HepG2 (cell line): Measurements from ENCODE around the gene MCAT. TPM values are rescaled to one million over a fixed set of nuclear protein-coding genes. Genes with fewer than 3 reads are reported as not detected.

Experiments used
- IKZF1 ChIP-seq: fragments of 450-650 bp; IDR thresholded peaks from 2 replicates; pipeline ENCODE4 v1.7.1; 2016
- KDM5A ChIP-seq: fragments of 200-600 bp; sonication (generic); IDR thresholded peaks from 2 replicates; pipeline ENCODE4 v1.7.0; 2018; ENCODE audit warnings: antibody characterized with exemption, mild to moderate bottlenecking, low read length, borderline replicate concordance
- MTF1 ChIP-seq: sonication (generic); formaldehyde crosslinking; IDR thresholded peaks from 2 replicates; pipeline ENCODE4 v1.5.0; 2020; ENCODE audit warnings: missing genetic modification reagents
- ONECUT2 ChIP-seq: sonication (generic); formaldehyde crosslinking; IDR thresholded peaks from 2 replicates; pipeline ENCODE4 v1.4.0; 2020; ENCODE audit warnings: missing genetic modification reagents
- POLR2G ChIP-seq: fragments of 200-400 bp; formaldehyde crosslinking; IDR thresholded peaks from 2 replicates; pipeline ENCODE4 v1.6.1; 2018; ENCODE audit warnings: mild to moderate bottlenecking, low read depth, low read length, moderate library complexity
- RCOR2 ChIP-seq: IDR thresholded peaks from 2 replicates; pipeline ENCODE4 v1.6.1; 2016; ENCODE audit warnings: missing biosample characterization, missing genetic modification reagents
- REXO4 ChIP-seq: sonication (generic); formaldehyde crosslinking; IDR thresholded peaks from 2 replicates; pipeline ENCODE4 v1.8.0; 2022; ENCODE audit warnings: missing genetic modification reagents, mild to moderate bottlenecking, borderline replicate concordance
- SRF ChIP-seq: IDR thresholded peaks from 2 replicates; pipeline ENCODE4 v1.6.1; 2011; ENCODE audit warnings: mild to moderate bottlenecking, low read depth, low read length, moderate library complexity
- ZBTB20 ChIP-seq: sonication (generic); formaldehyde crosslinking; IDR thresholded peaks from 2 replicates; pipeline ENCODE4 v1.8.1; 2023; ENCODE audit warnings: missing genetic modification reagents, low read depth, mild to moderate bottlenecking, borderline replicate concordance
- ZNF614 ChIP-seq: IDR thresholded peaks from 2 replicates; pipeline ENCODE4 v1.6.1; 2018; ENCODE audit warnings: missing biosample characterization, missing genetic modification reagents, inconsistent platforms, borderline replicate concordance
- ZNF83 ChIP-seq: sonication (generic); formaldehyde crosslinking; IDR thresholded peaks from 2 replicates; pipeline ENCODE4 v1.4.0; 2020; ENCODE audit warnings: missing genetic modification reagents, mild to moderate bottlenecking, borderline replicate concordance
- polyA plus RNA-seq, 8 experiments: library from polyadenylated mRNA; depleted of rRNA in 3 of 8; stranded (reverse) in 7 of 8; unstranded in 1 of 8; fragments of >200 nt; fragmentation: Illumina TruSeq in 4 of 8; extraction: Trizol in 4 of 8; gene quantifications; 2 replicates each; pipeline versions ENCODE4 v1.2.1 to v1.2.3, GENCODE V29; 2011 to 2016; ENCODE audit warnings: low read depth in 4 of 8, missing spikeins in 1 of 8, mixed read lengths in 1 of 8; ENCODE audit not compliant: insufficient read depth in 1 of 8
- total RNA-seq, 5 experiments: library from RNA; depleted of rRNA; stranded (reverse); fragments of >200 nt; fragmentation: Illumina TruSeq; extraction: Trizol; gene quantifications; 2 replicates each; pipeline ENCODE4 v1.2.3, GENCODE V29; 2016; ENCODE audit warnings: low read depth in 1 of 5
- TF ChIP-seq, protein P1 (sequence below): sonication (generic); formaldehyde crosslinking; IDR thresholded peaks from 2 replicates; pipeline ENCODE4 v1.5.0; 2020; ENCODE audit warnings: missing genetic modification reagents
- TF ChIP-seq, protein P2 (sequence below): sonication (generic); formaldehyde crosslinking; IDR thresholded peaks from 2 replicates; pipeline ENCODE4 v1.4.0; 2020; ENCODE audit warnings: missing genetic modification reagents, borderline replicate concordance
- TF ChIP-seq, protein P3 (sequence below): sonication (generic); formaldehyde crosslinking; IDR thresholded peaks from 2 replicates; pipeline ENCODE4 v1.8.0; 2022; ENCODE audit warnings: missing genetic modification reagents, mild to moderate bottlenecking, borderline replicate concordance
- TF ChIP-seq, protein P4 (sequence below): sonication (generic); formaldehyde crosslinking; IDR thresholded peaks from 2 replicates; pipeline ENCODE4 v1.5.0; 2020; ENCODE audit warnings: mild to moderate bottlenecking, missing genetic modification reagents, borderline replicate concordance
- TF ChIP-seq, protein P5 (sequence below): sonication (generic); formaldehyde crosslinking; IDR thresholded peaks from 2 replicates; pipeline ENCODE4 v1.4.0; 2020; ENCODE audit warnings: missing genetic modification reagents, borderline replicate concordance

Gene MCAT
- total and polyA plus RNA-seq, 2 of the 13 experiments (the other 11 are each of a cell fraction or from before 2014, with no cell fraction given): 9.3 to 16.7 TPM

DNA sequence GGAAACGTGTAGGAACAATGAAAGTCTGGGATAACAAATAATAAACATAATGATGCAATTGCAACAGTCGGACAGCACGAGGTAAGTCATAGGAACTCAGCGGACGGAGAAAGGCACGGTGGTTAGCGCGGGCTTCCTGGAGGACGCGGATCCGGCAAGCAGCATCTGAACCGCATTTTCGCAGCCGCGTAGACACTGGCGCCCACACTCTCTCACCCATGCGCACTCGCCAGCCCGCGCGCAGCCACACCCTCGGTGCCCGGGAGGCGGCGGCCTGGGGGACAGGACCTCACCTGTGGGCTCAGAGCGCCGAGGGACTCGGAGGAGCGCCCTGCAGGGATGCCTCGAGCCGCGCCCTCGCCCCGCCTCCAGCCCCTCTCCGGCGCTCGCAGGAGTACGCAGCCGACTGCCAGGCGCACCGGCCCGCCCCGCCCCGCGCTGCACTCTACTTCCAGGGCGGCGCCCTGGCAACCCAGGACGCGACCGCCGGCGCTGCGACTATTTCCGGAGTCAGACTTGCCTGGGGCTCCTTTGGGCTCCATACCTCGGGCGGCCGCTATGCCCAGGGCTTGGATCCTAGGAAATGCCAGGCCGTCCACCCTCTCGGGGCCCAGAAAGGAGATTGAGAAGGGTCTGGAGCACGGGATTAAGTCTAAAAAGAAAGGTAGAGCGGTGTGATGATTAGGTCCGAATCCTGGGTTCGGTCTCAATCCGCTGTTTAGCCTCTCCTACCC is 54.0 kb downstream of the MCAT start, which contains the start of gene TTLL1 (continued):
- TF ChIP-seq, protein P1, sequence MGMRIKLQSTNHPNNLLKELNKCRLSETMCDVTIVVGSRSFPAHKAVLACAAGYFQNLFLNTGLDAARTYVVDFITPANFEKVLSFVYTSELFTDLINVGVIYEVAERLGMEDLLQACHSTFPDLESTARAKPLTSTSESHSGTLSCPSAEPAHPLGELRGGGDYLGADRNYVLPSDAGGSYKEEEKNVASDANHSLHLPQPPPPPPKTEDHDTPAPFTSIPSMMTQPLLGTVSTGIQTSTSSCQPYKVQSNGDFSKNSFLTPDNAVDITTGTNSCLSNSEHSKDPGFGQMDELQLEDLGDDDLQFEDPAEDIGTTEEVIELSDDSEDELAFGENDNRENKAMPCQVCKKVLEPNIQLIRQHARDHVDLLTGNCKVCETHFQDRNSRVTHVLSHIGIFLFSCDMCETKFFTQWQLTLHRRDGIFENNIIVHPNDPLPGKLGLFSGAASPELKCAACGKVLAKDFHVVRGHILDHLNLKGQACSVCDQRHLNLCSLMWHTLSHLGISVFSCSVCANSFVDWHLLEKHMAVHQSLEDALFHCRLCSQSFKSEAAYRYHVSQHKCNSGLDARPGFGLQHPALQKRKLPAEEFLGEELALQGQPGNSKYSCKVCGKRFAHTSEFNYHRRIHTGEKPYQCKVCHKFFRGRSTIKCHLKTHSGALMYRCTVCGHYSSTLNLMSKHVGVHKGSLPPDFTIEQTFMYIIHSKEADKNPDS (CRISPR knock-in tag): 0 out of 2 replicates have a peak, but pooled peaks have one; percentile 46
- TF ChIP-seq RCOR2 (CRISPR knock-in tag) (no peak), KDM5A (0 out of 2 replicates have a peak, but pooled peaks have one; percentile 5), ZNF83 (no peak), ZNF614 (CRISPR knock-in tag) (no peak; the same call in 1 of the 2 replicates), ONECUT2 (CRISPR knock-in tag) (no peak), POLR2G (peak; percentile 57; the same call in 1 of the 2 replicates), SRF (no peak), IKZF1 (no peak), ZBTB20 (no peak), REXO4 (CRISPR knock-in tag) (no peak), MTF1 (no peak)
- TF ChIP-seq, protein P2, sequence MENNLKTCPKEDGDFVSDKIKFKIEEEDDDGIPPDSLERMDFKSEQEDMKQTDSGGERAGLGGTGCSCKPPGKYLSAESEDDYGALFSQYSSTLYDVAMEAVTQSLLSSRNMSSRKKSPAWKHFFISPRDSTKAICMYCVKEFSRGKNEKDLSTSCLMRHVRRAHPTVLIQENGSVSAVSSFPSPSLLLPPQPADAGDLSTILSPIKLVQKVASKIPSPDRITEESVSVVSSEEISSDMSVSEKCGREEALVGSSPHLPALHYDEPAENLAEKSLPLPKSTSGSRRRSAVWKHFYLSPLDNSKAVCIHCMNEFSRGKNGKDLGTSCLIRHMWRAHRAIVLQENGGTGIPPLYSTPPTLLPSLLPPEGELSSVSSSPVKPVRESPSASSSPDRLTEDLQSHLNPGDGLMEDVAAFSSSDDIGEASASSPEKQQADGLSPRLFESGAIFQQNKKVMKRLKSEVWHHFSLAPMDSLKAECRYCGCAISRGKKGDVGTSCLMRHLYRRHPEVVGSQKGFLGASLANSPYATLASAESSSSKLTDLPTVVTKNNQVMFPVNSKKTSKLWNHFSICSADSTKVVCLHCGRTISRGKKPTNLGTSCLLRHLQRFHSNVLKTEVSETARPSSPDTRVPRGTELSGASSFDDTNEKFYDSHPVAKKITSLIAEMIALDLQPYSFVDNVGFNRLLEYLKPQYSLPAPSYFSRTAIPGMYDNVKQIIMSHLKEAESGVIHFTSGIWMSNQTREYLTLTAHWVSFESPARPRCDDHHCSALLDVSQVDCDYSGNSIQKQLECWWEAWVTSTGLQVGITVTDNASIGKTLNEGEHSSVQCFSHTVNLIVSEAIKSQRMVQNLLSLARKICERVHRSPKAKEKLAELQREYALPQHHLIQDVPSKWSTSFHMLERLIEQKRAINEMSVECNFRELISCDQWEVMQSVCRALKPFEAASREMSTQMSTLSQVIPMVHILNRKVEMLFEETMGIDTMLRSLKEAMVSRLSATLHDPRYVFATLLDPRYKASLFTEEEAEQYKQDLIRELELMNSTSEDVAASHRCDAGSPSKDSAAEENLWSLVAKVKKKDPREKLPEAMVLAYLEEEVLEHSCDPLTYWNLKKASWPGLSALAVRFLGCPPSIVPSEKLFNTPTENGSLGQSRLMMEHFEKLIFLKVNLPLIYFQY (CRISPR knock-in tag): no peak; the same call in 1 of the 2 replicates
- TF ChIP-seq, protein P3, sequence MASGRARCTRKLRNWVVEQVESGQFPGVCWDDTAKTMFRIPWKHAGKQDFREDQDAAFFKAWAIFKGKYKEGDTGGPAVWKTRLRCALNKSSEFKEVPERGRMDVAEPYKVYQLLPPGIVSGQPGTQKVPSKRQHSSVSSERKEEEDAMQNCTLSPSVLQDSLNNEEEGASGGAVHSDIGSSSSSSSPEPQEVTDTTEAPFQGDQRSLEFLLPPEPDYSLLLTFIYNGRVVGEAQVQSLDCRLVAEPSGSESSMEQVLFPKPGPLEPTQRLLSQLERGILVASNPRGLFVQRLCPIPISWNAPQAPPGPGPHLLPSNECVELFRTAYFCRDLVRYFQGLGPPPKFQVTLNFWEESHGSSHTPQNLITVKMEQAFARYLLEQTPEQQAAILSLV (CRISPR knock-in tag): no peak
- TF ChIP-seq, protein P4, sequence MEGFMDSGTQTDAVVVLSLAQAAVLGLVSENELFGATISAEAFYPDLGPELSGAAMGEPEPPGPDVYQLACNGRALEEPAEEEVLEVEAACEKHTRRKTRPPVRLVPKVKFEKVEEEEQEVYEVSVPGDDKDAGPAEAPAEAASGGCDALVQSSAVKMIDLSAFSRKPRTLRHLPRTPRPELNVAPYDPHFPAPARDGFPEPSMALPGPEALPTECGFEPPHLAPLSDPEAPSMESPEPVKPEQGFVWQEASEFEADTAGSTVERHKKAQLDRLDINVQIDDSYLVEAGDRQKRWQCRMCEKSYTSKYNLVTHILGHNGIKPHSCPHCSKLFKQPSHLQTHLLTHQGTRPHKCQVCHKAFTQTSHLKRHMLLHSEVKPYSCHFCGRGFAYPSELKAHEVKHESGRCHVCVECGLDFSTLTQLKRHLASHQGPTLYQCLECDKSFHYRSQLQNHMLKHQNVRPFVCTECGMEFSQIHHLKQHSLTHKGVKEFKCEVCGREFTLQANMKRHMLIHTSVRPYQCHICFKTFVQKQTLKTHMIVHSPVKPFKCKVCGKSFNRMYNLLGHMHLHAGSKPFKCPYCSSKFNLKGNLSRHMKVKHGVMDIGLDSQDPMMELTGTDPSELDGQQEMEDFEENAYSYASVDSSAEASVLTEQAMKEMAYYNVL (CRISPR knock-in tag): peak; percentile 76; the same call in 1 of the 2 replicates
- TF ChIP-seq, protein P5, sequence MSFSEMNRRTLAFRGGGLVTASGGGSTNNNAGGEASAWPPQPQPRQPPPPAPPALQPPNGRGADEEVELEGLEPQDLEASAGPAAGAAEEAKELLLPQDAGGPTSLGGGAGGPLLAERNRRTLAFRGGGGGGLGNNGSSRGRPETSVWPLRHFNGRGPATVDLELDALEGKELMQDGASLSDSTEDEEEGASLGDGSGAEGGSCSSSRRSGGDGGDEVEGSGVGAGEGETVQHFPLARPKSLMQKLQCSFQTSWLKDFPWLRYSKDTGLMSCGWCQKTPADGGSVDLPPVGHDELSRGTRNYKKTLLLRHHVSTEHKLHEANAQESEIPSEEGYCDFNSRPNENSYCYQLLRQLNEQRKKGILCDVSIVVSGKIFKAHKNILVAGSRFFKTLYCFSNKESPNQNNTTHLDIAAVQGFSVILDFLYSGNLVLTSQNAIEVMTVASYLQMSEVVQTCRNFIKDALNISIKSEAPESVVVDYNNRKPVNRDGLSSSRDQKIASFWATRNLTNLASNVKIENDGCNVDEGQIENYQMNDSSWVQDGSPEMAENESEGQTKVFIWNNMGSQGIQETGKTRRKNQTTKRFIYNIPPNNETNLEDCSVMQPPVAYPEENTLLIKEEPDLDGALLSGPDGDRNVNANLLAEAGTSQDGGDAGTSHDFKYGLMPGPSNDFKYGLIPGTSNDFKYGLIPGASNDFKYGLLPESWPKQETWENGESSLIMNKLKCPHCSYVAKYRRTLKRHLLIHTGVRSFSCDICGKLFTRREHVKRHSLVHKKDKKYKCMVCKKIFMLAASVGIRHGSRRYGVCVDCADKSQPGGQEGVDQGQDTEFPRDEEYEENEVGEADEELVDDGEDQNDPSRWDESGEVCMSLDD (CRISPR knock-in tag): no peak
